Measurements from ENCODE around the gene MED12L.

MED12L gene

DNA sequence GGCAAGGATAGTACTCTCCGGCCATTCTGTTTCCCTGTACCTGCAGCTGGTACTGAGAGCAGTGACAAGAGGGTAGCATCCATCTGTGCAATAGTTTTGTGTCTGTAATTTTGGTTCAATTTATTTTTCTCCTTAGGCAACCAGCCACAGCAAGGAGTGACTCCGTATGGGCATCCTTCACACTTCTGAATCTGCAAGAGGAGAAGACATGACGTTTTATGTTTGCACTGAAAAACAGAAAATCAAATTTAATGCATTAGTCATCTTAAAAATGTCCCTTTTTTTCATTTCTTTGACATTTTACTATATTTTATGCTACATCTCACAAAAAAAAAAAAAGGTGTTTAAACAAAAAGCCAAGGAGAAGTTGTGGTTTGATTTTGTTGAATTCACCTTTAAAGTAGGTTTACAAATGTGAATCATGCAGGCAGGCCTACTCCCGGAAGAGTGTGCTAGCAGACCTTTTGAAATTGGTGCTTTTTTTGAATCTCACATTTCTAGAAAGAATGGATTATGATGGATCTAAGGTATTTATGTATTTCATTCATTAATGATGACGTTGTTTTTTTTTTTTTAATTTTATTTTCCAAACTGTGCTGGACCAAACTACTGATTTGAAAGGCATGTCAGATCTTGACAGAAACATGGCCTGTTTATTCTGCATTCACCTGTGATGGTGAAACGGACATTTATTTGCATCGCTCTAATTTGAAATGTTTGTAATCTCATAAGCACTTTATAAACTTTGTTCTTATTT is 347.3 kb downstream of the MED12L start:
- no peak for DNase-seq

- no peak for DNase-seq
These were observed 348.9 kb downstream of the MED12L start for GRCh38 chr3:151434151-151434890.

- no peak for DNase-seq
These were observed 351.4 kb downstream of the MED12L start for GRCh38 chr3:151436675-151437446.

- DNase-seq, result no peak
These were observed 352.4 kb downstream of the MED12L start for GRCh38 chr3:151437906-151438305.

- DNase-seq, result no peak
These were observed 354.2 kb downstream of the MED12L start for GRCh38 chr3:151439652-151440125.

- DNase-seq, result no peak
These were observed 355.5 kb downstream of the MED12L start for GRCh38 chr3:151440940-151441339.

GRCh38 chr3:151443583-151443982 is 358.1 kb downstream of the MED12L start:
- no peak for DNase-seq

DNA sequence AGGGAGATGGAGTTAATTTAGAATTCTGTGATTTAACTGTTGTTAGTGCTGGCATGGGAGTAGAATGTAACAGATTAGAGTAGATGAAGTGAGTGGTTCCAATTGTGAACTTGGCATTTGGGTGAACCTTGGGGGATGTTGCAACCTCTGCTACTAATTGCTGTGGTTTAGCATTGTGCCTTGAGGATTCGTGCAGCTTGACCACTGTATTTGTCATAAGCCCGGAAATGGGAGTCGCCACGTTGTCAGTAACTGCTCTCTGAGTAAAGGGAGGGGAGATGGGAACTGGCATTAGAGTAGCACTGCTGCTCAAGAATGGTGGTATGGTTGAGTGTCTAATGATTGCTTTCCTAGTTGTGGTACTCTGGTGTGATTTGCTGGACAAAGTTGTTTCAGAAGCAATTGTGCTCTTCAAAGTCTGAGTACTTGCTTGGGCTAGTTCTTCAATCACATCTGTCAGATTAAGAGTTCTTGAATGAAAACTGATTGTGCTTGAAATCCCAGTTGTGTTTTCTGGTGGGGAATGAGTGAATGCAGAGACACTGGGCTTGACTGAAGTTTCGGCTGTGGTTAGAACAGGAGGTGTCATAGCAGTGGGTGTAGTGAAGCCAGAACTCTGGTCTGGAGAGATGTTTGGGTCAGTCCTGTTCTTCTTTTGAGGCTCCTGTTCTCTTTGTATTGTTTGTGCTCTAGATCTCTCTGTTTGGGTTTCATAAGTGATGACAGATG is 360.0 kb downstream of the MED12L start:
- DNase-seq, result no peak

DNA sequence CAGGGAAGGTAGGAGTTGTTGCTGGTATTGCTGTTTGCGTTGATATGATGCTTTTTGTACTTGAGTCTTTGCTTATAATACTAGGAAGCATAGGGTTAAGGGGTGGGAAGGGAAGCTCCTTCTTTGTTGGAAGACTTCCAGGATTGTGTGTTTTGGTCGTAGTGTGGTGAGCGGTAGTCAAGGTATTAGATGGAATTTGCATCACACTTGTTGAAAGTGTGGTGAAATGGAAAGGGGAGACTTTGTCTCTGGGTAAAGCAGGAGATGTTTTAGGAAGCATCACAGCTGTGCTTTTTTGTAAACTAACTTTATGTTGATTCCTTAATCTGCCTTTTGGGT is 360.5 kb downstream of the MED12L start:
- no peak for DNase-seq

DNA sequence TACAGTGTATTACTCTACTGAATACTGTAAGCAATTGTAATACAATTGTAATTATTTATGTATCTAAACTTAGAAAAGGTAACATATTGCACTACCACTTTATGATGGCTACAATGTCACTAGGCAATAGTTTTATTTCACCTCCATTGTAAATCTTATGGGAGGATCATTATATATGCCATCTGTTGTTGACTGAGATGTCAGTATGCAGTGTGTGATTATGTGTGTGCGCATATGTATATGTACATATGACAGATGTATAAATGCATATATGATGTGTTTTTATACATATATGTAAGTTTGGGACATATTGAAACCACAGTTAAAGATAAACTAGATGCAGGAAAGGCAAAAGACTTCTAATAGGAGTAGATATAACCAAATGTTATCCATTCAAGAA is 366.9 kb downstream of the MED12L start:
- DNase-seq, result no peak

- DNase-seq, result no peak
These were observed 367.4 kb downstream of the MED12L start for GRCh38 chr3:151452841-151453240.

GRCh38 chr3:151456065-151456464 is 370.6 kb downstream of the MED12L start:
- DNase-seq, result no peak

GRCh38 chr3:151459358-151459757 is 373.9 kb downstream of the MED12L start:
- DNase-seq, result no peak

- no peak for DNase-seq
These were observed 374.8 kb downstream of the MED12L start for GRCh38 chr3:151460228-151460627.

GRCh38 chr3:151460774-151461450 is 375.4 kb downstream of the MED12L start, which contains the start of gene IGSF10:
Gene IGSF10 (minus strand): TSS chr3:151461061. CDS start chr3:151458709, 2,352 bp downstream.
- DNase-seq, result no peak

- DNase-seq, result no peak
These were observed 376.9 kb downstream of the MED12L start for GRCh38 chr3:151462278-151462780.

DNA sequence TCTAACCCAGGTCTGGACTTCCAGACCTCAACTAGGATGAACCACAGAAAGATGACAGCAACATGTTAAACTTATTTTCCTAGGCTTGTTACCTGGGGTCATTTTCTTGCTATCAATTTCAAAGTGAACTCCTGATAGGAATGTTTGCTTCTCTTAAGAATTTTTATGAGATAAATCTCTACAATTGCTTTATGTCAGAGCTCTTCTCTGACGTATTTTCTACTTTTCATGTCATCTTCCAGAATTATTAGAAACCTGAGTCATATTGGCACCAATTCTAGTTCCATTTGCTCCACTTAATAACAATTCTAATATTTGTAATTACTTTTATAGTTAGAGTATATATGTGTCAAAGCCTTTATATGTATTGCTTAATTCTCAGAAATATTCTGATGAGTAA is 377.5 kb downstream of the MED12L start:
- DNase-seq, result no peak

GRCh38 chr3:151467069-151467468 is 381.6 kb downstream of the MED12L start:
- DNase-seq, result no peak

DNA sequence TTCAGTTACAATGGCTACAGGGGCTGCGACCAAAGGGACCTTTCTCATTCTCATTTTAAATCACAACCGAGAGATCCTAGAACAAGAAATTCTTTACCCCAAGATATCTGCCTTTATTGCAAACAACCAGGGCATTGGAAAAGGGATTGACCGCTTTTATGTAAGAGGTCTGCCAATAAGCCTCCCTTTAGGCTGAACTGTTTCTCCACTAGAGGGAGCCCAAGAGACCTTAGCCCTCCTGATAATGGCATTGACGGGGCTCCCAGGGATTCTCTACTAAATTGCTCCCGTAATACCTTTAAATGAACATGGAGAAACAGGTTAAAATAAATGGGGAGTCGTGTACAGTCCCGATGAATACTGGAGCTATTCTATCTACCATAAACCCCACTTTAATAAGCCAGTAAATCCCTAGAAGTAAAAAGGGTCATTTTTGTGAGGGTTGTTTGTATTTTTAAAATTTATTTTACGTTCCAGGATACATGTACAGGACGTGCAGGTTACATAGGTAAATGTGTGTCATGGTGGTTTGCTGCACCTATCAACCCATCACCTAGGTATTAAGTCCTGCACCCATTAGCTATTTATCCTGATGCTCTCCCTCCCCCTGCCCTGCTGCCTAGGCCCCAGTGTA is 382.9 kb downstream of the MED12L start:
- no peak for DNase-seq

DNA sequence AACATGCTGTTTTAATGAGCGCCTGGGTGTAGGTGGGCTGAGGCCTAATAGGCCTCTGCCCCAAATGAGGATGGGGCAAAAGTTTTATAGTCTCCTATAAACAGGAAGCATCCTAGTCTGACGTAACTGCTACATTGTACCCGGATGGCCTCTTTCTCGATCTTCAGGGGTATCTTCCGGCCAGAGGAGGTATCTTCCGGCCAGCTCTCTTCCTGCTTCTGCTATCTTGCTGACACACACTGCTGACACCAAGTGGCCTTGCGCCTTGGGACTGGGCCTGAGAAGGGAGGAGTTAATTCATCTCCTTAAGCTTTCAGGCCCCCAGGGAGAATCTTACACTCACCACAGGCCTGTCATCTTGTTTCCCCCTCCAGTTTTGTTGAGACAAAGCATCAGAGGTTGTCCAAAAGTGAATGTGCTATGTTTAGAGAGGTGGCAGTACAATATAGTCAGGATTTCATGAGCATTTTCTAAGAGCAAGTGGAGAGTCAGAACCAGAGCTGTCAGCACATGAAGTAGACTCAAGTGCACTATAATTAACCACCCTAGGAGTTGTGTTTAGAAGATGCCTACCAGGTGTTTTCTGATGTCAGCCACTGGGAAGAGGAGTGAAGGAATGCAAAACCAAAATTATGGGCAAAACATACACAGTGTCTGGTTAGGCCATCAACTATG is 391.0 kb downstream of the MED12L start:
- no peak for DNase-seq
